GM18873 (cell line): Measurements from ENCODE around the gene BSN.

Experiments used
- ATAC-seq: cut with Tn5 transposase; IDR thresholded peaks from one replicate; pipeline ENCODE4 v1.9.1; 2021; ENCODE audit warnings: mild to moderate bottlenecking, moderate library complexity, moderate number of reproducible peaks; ENCODE audit not compliant: unreplicated experiment, low FRiP score

BSN gene

GRCh38 chr3:49553692-49554632 is at the start of gene BSN:
Gene BSN, plus strand, starts transcription at chr3:49554477. Its CDS starts 126 bp downstream, at chr3:49554603.
- peak; percentile 47 for ATAC-seq

GRCh38 chr3:49506906-49507305 is 47.4 kb upstream of the BSN start:
- no peak for ATAC-seq

- ATAC-seq = no peak
Observed at GRCh38 chr3:49509028-49509561, 45.2 kb upstream of the BSN start.

- no peak for ATAC-seq
Observed at GRCh38 chr3:49511639-49512038, 42.6 kb upstream of the BSN start.

GRCh38 chr3:49512781-49513355 is 41.4 kb upstream of the BSN start:
- ATAC-seq = no peak

GRCh38 chr3:49513494-49514124 is 40.7 kb upstream of the BSN start:
- no peak for ATAC-seq

GRCh38 chr3:49518016-49518415 is 36.3 kb upstream of the BSN start:
- ATAC-seq = no peak

- no peak for ATAC-seq
Observed at GRCh38 chr3:49518441-49518840, 35.8 kb upstream of the BSN start.

- ATAC-seq = no peak
Observed at GRCh38 chr3:49519296-49519695, 35.0 kb upstream of the BSN start.

- no peak for ATAC-seq
Observed at GRCh38 chr3:49519916-49520385, 34.3 kb upstream of the BSN start.

- no peak for ATAC-seq
Observed at GRCh38 chr3:49523756-49524747, 30.2 kb upstream of the BSN start.

GRCh38 chr3:49529567-49529966 is 24.7 kb upstream of the BSN start:
- ATAC-seq = no peak

- ATAC-seq = no peak
Observed at GRCh38 chr3:49530231-49530630, 24.0 kb upstream of the BSN start.

GRCh38 chr3:49530701-49531100 is 23.6 kb upstream of the BSN start:
- no peak for ATAC-seq

GRCh38 chr3:49531218-49531617 is 23.1 kb upstream of the BSN start:
- ATAC-seq = no peak

- ATAC-seq = no peak
Observed at GRCh38 chr3:49531715-49532114, 22.6 kb upstream of the BSN start.

GRCh38 chr3:49533031-49533430 is 21.2 kb upstream of the BSN start:
- ATAC-seq = no peak

- ATAC-seq = no peak
Observed at GRCh38 chr3:49533786-49534519, 20.3 kb upstream of the BSN start.
